Measurements from ENCODE around the gene ROR1.
"Not testable (repeated sequence)": the region's sequence is repeated elsewhere in the genome, so short reads cannot be mapped to it uniquely, and the experiment has no call there.

DNA sequence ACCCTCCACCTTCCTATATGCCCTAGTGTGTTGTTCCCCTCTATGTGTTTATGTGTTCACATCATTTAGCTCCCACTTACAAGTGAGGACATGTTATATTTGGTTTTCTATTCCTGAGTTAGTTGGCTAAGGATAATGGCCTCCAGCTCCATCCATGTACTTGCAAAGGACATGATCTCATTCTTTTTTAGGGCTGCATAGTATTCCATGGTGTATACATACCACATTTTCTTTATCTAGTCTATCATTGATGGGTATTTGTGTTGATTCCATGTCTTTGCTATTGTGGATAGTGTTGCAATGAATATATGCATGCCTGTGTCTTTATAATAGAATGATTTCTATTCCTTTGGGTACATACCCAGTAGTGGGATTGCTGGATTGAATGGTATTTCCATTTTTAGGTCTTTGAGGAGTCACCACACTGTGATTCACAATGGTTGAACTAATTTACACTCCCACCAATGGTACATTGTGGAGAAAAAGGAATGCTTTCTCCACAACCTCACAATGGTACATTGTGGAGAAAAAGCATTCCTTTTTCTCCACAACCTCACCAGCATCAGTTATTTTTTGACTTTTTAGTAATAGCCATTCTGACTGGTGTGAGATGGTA is 52.5 kb downstream of the ROR1 start:
- TF ChIP-seq, protein P1, sequence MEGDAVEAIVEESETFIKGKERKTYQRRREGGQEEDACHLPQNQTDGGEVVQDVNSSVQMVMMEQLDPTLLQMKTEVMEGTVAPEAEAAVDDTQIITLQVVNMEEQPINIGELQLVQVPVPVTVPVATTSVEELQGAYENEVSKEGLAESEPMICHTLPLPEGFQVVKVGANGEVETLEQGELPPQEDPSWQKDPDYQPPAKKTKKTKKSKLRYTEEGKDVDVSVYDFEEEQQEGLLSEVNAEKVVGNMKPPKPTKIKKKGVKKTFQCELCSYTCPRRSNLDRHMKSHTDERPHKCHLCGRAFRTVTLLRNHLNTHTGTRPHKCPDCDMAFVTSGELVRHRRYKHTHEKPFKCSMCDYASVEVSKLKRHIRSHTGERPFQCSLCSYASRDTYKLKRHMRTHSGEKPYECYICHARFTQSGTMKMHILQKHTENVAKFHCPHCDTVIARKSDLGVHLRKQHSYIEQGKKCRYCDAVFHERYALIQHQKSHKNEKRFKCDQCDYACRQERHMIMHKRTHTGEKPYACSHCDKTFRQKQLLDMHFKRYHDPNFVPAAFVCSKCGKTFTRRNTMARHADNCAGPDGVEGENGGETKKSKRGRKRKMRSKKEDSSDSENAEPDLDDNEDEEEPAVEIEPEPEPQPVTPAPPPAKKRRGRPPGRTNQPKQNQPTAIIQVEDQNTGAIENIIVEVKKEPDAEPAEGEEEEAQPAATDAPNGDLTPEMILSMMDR (IDR thresholded peaks at IDR 0.05; ENCODE audit: low read length), result not testable (repeated sequence)
- TF ChIP-seq EZH2phosphoT487 (IDR thresholded peaks at IDR 0.05; ENCODE audit: low read length); EZH2 (optimal IDR thresholded peaks at IDR 0.05; ENCODE audit: low read depth, low read length): not testable (repeated sequence)
